WTC11 (cell line): ENCODE results near the gene SLC10A3. TPM values are rescaled to one million over a fixed set of nuclear protein-coding genes. Genes with fewer than 3 reads are reported as not detected.
A peak's percentile ranks its signal among the peaks of the same experiment; 100 is the strongest.

Source experiments
- ATAC-seq: fragments of 200-7000 bp; cut with Tn5 transposase; 2 replicates; pipeline ENCODE4 v1.10.0; 2021; ENCODE audit warnings: mild to moderate bottlenecking, moderate library complexity
- CTCF ChIA-PET: fragments of 300-600 bp; sonication (Branson Sonifier 250); formaldehyde crosslinking; loops from one replicate; lab custom pipeline; 2021; ENCODE audit warnings: antibody characterized with exemption; lab: Charles Lee
- POLR2A ChIA-PET: fragments of 350-600 bp; sonication (Branson Sonifier 250); formaldehyde crosslinking; loops from one replicate; lab custom pipeline; 2021; ENCODE audit warnings: antibody characterized with exemption; lab: Charles Lee
- DNase-seq: peaks from one replicate; pipeline ENCODE4 v3.0.0; 2021; ENCODE audit warnings: low spot score
- H3K27ac Mint-ChIP-seq: 2 replicates; pipeline ENCODE4 v1.8.0; 2021; ENCODE audit warnings: mixed read lengths
- H3K27me3 Mint-ChIP-seq: 2 replicates; pipeline ENCODE4 v1.8.0; 2021; ENCODE audit warnings: low read depth, mild to moderate bottlenecking, moderate library complexity, mixed read lengths
- H3K36me3 Mint-ChIP-seq: 2 replicates; pipeline ENCODE4 v1.8.0; 2021; ENCODE audit warnings: mixed read lengths
- H3K4me1 Mint-ChIP-seq: 2 replicates; pipeline ENCODE4 v1.8.0; 2022; ENCODE audit warnings: mixed read lengths
- H3K4me3 Mint-ChIP-seq: 2 replicates; pipeline ENCODE4 v1.8.0; 2021; ENCODE audit warnings: mild to moderate bottlenecking, moderate library complexity, mixed read lengths
- H3K9me3 Mint-ChIP-seq: 2 replicates; pipeline ENCODE4 v1.8.0; 2021; ENCODE audit warnings: mixed read lengths
- AFF4 ChIP-seq: sonication (generic); formaldehyde crosslinking; IDR thresholded peaks from 2 replicates; pipeline ENCODE4 v1.8.1; 2023; ENCODE audit warnings: mild to moderate bottlenecking, missing genetic modification reagents, borderline replicate concordance
- CREB1 ChIP-seq: sonication (generic); formaldehyde crosslinking; IDR thresholded peaks from 2 replicates; pipeline ENCODE4 v1.8.0; 2023; ENCODE audit warnings: mild to moderate bottlenecking, missing genetic modification reagents
- FOXJ3 ChIP-seq: sonication (generic); formaldehyde crosslinking; IDR thresholded peaks from 2 replicates; pipeline ENCODE4 v1.9.0; 2021; ENCODE audit warnings: missing genetic modification reagents, mild to moderate bottlenecking, borderline replicate concordance
- GRHL2 ChIP-seq: fragments of 250-450 bp; sonication (Bioruptor Pico); IDR thresholded peaks from 2 replicates; pipeline ENCODE4 v1.8.0; 2022; ENCODE audit warnings: mild to moderate bottlenecking, moderate library complexity; ENCODE audit not compliant: insufficient replicate concordance, severe bottlenecking
- KAT7 ChIP-seq: sonication (generic); formaldehyde crosslinking; IDR thresholded peaks from 2 replicates; pipeline ENCODE4 v1.8.1; 2023; ENCODE audit warnings: missing genetic modification reagents, mild to moderate bottlenecking, borderline replicate concordance
- NR2C2 ChIP-seq: sonication (generic); formaldehyde crosslinking; IDR thresholded peaks from 2 replicates; pipeline ENCODE4 v1.8.0; 2022; ENCODE audit warnings: mild to moderate bottlenecking, missing genetic modification reagents
- PREB ChIP-seq: sonication (generic); formaldehyde crosslinking; IDR thresholded peaks from 2 replicates; pipeline ENCODE4 v1.8.1; 2022; ENCODE audit warnings: mild to moderate bottlenecking, missing genetic modification reagents, moderate library complexity, borderline replicate concordance
- RORB ChIP-seq: fragments of 250-450 bp; sonication (Bioruptor Pico); IDR thresholded peaks from 2 replicates; pipeline ENCODE4 v1.9.0; 2021; ENCODE audit warnings: mild to moderate bottlenecking
- SMAD4 ChIP-seq: sonication (generic); formaldehyde crosslinking; IDR thresholded peaks from 2 replicates; pipeline ENCODE4 v1.8.0; 2022; ENCODE audit warnings: mild to moderate bottlenecking, missing genetic modification reagents
- SOX15 ChIP-seq: fragments of 250-450 bp; sonication (Bioruptor Pico); IDR thresholded peaks from 2 replicates; pipeline ENCODE4 v1.9.0; 2021; ENCODE audit warnings: mild to moderate bottlenecking
- TCF7 ChIP-seq: sonication (generic); formaldehyde crosslinking; IDR thresholded peaks from 2 replicates; pipeline ENCODE4 v1.8.0; 2022; ENCODE audit warnings: mild to moderate bottlenecking, low read depth, missing genetic modification reagents, moderate library complexity
- TP53 ChIP-seq: sonication (generic); formaldehyde crosslinking; IDR thresholded peaks from 2 replicates; pipeline ENCODE4 v1.8.1; 2023; ENCODE audit warnings: mild to moderate bottlenecking, missing genetic modification reagents
- USF1 ChIP-seq: sonication (generic); formaldehyde crosslinking; IDR thresholded peaks from 2 replicates; pipeline ENCODE4 v1.8.0; 2022; ENCODE audit warnings: mild to moderate bottlenecking, missing genetic modification reagents
- ZBTB21 ChIP-seq: sonication (generic); formaldehyde crosslinking; IDR thresholded peaks from 2 replicates; pipeline ENCODE4 v1.8.1; 2023; ENCODE audit warnings: mild to moderate bottlenecking, missing genetic modification reagents, borderline replicate concordance
- ZNF396 ChIP-seq: fragments of 250-450 bp; sonication (Bioruptor Pico); IDR thresholded peaks from 2 replicates; pipeline ENCODE4 v1.8.0; 2021; ENCODE audit warnings: mild to moderate bottlenecking, moderate library complexity, borderline replicate concordance
- total RNA-seq: library from RNA; stranded (reverse); gene quantifications from 3 replicates; pipeline ENCODE4 v1.2.3, GENCODE V29; 2021
- TF ChIP-seq, protein P1 (sequence below): sonication (generic); formaldehyde crosslinking; IDR thresholded peaks from 2 replicates; pipeline ENCODE4 v1.8.1; 2022; ENCODE audit warnings: low read depth, missing genetic modification reagents, borderline replicate concordance
- TF ChIP-seq, protein P2 (sequence below): sonication (generic); formaldehyde crosslinking; IDR thresholded peaks from 2 replicates; pipeline ENCODE4 v1.8.1; 2022; ENCODE audit warnings: mild to moderate bottlenecking, moderate library complexity, missing genetic modification reagents
- TF ChIP-seq, protein P3 (sequence below): fragments of 250-450 bp; sonication (Bioruptor Pico); IDR thresholded peaks from 2 replicates; pipeline ENCODE4 v1.8.0; 2021; ENCODE audit warnings: mild to moderate bottlenecking
- TF ChIP-seq, protein P4 (sequence below): fragments of 250-450 bp; sonication (Bioruptor Pico); IDR thresholded peaks from 2 replicates; pipeline ENCODE4 v1.9.0; 2021; ENCODE audit warnings: mild to moderate bottlenecking, borderline replicate concordance

The SLC10A3 gene
- total RNA-seq, 1 experiment from 2014 or later = 9.8 TPM

DNA sequence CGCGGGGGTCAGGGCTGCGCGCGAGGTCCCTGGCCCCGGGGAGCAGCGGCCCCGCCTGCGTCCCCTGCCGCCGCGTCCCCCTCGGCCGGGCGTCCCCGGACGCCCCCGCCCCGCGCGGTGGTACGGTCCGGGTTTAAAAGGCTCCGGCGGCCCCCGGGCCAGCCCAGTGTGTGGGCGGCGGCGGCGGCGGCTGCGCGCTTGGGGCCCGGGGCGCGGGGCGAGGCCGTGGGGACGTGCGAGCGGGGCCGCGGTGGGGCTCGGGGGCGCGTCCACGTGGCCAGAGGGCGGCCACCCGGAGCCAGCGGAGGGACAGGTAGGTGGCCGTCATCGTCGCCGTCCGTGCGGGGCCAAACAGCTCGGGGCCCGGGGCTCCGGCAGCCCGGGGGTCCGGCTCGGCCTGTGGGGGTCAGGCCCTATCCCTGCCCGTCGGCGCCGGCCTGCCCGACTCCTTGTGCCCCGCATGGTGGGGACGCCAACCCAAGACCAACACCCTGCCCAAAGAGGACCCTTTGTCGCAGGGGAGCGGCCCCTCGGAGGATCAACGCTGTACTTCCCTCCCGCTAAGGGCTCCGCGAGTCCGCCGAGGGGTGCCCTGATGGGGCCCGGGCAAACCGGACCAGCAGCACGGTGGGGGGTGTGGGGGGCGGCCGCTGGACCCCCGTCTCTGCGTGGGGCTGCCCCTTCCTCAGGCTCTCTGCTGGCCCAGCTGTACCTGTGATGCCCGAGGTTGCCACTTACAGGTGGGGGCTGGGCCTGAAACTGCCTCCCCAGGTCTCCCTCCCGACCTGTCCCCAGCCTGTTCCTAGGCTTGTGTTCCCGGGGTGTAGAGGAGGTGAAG lies 32.1 kb downstream of the SLC10A3 start, which contains the start of gene PLXNA3 (continued):
- TF ChIP-seq, protein P1, sequence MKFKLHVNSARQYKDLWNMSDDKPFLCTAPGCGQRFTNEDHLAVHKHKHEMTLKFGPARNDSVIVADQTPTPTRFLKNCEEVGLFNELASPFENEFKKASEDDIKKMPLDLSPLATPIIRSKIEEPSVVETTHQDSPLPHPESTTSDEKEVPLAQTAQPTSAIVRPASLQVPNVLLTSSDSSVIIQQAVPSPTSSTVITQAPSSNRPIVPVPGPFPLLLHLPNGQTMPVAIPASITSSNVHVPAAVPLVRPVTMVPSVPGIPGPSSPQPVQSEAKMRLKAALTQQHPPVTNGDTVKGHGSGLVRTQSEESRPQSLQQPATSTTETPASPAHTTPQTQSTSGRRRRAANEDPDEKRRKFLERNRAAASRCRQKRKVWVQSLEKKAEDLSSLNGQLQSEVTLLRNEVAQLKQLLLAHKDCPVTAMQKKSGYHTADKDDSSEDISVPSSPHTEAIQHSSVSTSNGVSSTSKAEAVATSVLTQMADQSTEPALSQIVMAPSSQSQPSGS (CRISPR knock-in tag) = no peak
- no peak for TF ChIP-seq PREB (CRISPR knock-in tag)
- no peak for TF ChIP-seq FOXJ3
- TF ChIP-seq, protein P2, sequence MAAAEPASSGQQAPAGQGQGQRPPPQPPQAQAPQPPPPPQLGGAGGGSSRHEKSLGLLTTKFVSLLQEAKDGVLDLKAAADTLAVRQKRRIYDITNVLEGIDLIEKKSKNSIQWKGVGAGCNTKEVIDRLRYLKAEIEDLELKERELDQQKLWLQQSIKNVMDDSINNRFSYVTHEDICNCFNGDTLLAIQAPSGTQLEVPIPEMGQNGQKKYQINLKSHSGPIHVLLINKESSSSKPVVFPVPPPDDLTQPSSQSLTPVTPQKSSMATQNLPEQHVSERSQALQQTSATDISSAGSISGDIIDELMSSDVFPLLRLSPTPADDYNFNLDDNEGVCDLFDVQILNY (CRISPR knock-in tag) = no peak
- no peak for TF ChIP-seq RORB (CRISPR knock-in tag)
- no peak for TF ChIP-seq AFF4 (CRISPR knock-in tag)
- TF ChIP-seq SMAD4 (CRISPR knock-in tag) = no peak
- no peak for TF ChIP-seq NR2C2
- TF ChIP-seq TP53 (CRISPR knock-in tag) = no peak
- TF ChIP-seq GRHL2 = no peak
- no peak for TF ChIP-seq ZNF396 (CRISPR knock-in tag)
- no peak for TF ChIP-seq KAT7 (CRISPR knock-in tag)
- TF ChIP-seq, all 79 proteins: peak for 0

DNA sequence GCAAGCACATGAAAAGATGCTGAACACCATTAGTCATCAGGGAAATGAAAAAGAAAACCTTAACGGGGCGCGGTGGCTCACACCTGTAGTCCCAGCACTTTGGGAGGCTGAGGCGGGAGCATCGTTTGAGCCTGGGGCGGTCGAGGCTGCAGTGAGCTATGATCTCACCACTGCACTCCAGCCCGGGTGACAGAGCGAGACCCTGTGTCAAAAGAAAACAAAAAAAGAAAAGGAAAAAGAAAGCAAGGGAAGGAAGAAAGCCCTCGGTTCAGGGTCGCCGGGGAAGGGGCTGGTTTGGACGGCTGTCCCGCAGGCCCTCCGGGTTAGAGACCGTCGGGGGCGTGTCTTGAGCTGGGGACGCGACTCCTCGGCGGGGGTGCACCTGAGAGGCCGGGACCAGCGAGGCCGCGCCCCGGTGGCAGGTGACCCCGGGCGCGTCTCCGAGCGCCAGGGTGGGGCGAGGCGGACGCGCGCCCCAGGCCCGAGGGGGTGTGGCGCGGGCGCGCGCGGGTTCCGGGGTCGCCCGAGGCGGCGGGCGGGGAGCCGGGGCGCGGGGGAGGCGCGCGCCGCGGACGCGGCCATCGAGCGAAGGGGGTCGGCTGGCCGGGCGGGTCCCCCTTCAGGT lies 32.8 kb downstream of the SLC10A3 start:
- peak overlapping the region; percentile 81; the same call in 1 of the 2 replicates for H3K27ac Mint-ChIP-seq
- peaks cover 3% of the 10 kb centered on the region; the same call in 1 of the 2 replicates for H3K36me3 Mint-ChIP-seq
- H3K4me3 Mint-ChIP-seq = peak overlapping the region; percentile 84
- ATAC-seq = peak; percentile 77
- DNase-seq = peak; percentile 71
- peaks cover 15% of the 10 kb centered on the region for H3K27me3 Mint-ChIP-seq
- H3K4me1 Mint-ChIP-seq = no peaks in the 10 kb centered on the region
- no peaks in the 10 kb centered on the region for H3K9me3 Mint-ChIP-seq
- CTCF ChIA-PET = interaction anchor here (0.7 to 3.0 kb wide), 3 partner anchors 33 to 84 kb away, joined by 3 to 11 read pairs (median 3); partner anchors contain the start of gene SLC10A3
- POLR2A ChIA-PET = interaction anchor here (0.6 to 0.8 kb wide), 2 partner anchors 86 to 88 kb away, joined by 3 read pairs; no protein-coding TSS in a partner anchor
- no peak for TF ChIP-seq USF1 (CRISPR knock-in tag)
- TF ChIP-seq, protein P3, sequence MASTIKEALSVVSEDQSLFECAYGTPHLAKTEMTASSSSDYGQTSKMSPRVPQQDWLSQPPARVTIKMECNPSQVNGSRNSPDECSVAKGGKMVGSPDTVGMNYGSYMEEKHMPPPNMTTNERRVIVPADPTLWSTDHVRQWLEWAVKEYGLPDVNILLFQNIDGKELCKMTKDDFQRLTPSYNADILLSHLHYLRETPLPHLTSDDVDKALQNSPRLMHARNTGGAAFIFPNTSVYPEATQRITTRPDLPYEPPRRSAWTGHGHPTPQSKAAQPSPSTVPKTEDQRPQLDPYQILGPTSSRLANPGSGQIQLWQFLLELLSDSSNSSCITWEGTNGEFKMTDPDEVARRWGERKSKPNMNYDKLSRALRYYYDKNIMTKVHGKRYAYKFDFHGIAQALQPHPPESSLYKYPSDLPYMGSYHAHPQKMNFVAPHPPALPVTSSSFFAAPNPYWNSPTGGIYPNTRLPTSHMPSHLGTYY (CRISPR knock-in tag) = no peak
- TF ChIP-seq, protein P4, sequence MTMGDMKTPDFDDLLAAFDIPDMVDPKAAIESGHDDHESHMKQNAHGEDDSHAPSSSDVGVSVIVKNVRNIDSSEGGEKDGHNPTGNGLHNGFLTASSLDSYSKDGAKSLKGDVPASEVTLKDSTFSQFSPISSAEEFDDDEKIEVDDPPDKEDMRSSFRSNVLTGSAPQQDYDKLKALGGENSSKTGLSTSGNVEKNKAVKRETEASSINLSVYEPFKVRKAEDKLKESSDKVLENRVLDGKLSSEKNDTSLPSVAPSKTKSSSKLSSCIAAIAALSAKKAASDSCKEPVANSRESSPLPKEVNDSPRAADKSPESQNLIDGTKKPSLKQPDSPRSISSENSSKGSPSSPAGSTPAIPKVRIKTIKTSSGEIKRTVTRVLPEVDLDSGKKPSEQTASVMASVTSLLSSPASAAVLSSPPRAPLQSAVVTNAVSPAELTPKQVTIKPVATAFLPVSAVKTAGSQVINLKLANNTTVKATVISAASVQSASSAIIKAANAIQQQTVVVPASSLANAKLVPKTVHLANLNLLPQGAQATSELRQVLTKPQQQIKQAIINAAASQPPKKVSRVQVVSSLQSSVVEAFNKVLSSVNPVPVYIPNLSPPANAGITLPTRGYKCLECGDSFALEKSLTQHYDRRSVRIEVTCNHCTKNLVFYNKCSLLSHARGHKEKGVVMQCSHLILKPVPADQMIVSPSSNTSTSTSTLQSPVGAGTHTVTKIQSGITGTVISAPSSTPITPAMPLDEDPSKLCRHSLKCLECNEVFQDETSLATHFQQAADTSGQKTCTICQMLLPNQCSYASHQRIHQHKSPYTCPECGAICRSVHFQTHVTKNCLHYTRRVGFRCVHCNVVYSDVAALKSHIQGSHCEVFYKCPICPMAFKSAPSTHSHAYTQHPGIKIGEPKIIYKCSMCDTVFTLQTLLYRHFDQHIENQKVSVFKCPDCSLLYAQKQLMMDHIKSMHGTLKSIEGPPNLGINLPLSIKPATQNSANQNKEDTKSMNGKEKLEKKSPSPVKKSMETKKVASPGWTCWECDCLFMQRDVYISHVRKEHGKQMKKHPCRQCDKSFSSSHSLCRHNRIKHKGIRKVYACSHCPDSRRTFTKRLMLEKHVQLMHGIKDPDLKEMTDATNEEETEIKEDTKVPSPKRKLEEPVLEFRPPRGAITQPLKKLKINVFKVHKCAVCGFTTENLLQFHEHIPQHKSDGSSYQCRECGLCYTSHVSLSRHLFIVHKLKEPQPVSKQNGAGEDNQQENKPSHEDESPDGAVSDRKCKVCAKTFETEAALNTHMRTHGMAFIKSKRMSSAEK = no peak
- no peak for TF ChIP-seq NR2C2
- TF ChIP-seq CREB1 (CRISPR knock-in tag) = no peak
- no peak for TF ChIP-seq TCF7
- TF ChIP-seq SOX15 = no peak
- TF ChIP-seq, protein P2 (CRISPR knock-in tag) = no peak
- no peak for TF ChIP-seq ZBTB21
